DOHH2 (cell line): Measurements from ENCODE around the gene ONECUT1.

ENCODE experiments used
- H3F3A ChIP-seq: fragments of 200-600 bp; sonication (generic), shearing (Covaris generic); 2 replicates; pipeline ENCODE4 v1.6.0; 2016; ENCODE audit warnings: antibody characterized with exemption, mild to moderate bottlenecking; ENCODE audit not compliant: control insufficient read depth, insufficient read depth
- H3K27ac ChIP-seq: fragments of 200-600 bp; sonication (generic); 2 replicates; pipeline ENCODE4 v1.5.1; 2014; ENCODE audit warnings: low read depth, mild to moderate bottlenecking, low read length, moderate library complexity
- H3K27me3 ChIP-seq: fragments of 200-600 bp; sonication (generic); 2 replicates; pipeline ENCODE4 v1.6.1; 2014; ENCODE audit warnings: mild to moderate bottlenecking, low read length, mixed read lengths; ENCODE audit not compliant: control insufficient read depth
- H3K36me3 ChIP-seq: fragments of 200-600 bp; sonication (generic); 2 replicates; pipeline ENCODE4 v1.6.1; 2014; ENCODE audit warnings: mild to moderate bottlenecking, low read length, moderate library complexity, mixed read lengths; ENCODE audit not compliant: control insufficient read depth
- H3K4me1 ChIP-seq: fragments of 200-600 bp; sonication (generic); 2 replicates; pipeline ENCODE4 v1.6.1; 2014; ENCODE audit warnings: mild to moderate bottlenecking, low read length, mixed read lengths; ENCODE audit not compliant: control insufficient read depth
- H3K4me2 ChIP-seq: fragments of 200-600 bp; sonication (generic); 2 replicates; pipeline ENCODE4 v1.6.0; 2014; ENCODE audit warnings: mild to moderate bottlenecking, low read length, moderate library complexity
- H3K4me3 ChIP-seq: fragments of 200-600 bp; sonication (generic); 2 replicates; pipeline ENCODE4 v1.5.1; 2014; ENCODE audit warnings: mild to moderate bottlenecking, low read length, mixed read lengths
- H3K79me2 ChIP-seq: fragments of 200-600 bp; sonication (generic); 2 replicates; pipeline ENCODE4 v1.6.1; 2014; ENCODE audit warnings: mild to moderate bottlenecking, low read length, mixed read lengths; ENCODE audit not compliant: control insufficient read depth
- H3K9me2 ChIP-seq: fragments of 200-600 bp; sonication (generic); replicated peaks from 2 replicates; pipeline ENCODE4 v1.6.1; 2014; ENCODE audit warnings: mild to moderate bottlenecking, low read length, mixed read lengths; ENCODE audit not compliant: control insufficient read depth
- H3K9me3 ChIP-seq: fragments of 200-600 bp; sonication (generic); 2 replicates; pipeline ENCODE4 v1.6.1; 2014; ENCODE audit warnings: antibody characterized with exemption, low read length, mixed read lengths; ENCODE audit not compliant: control insufficient read depth, insufficient read depth
- H4K20me1 ChIP-seq: fragments of 200-600 bp; sonication (generic); 2 replicates; pipeline ENCODE4 v1.6.0; 2014; ENCODE audit warnings: low read depth, mild to moderate bottlenecking, antibody characterized with exemption, low read length, moderate library complexity; ENCODE audit not compliant: control insufficient read depth, insufficient read depth
- CTCF ChIP-seq: fragments of 200-600 bp; sonication (generic); IDR thresholded peaks from one replicate; pipeline ENCODE4 v1.5.1; 2014; ENCODE audit warnings: antibody characterized with exemption, mild to moderate bottlenecking, low read depth, low read length; ENCODE audit not compliant: poor library complexity, severe bottlenecking
- EZH2phosphoT487 ChIP-seq: fragments of 200-600 bp; sonication (generic); IDR thresholded peaks from 2 replicates; pipeline ENCODE4 v1.6.1; 2017; ENCODE audit warnings: borderline replicate concordance, mild to moderate bottlenecking, antibody characterized with exemption, low read length, moderate library complexity, mixed read lengths

The ONECUT1 gene

GRCh38 chr15:52803467-52804306 lies 13.6 kb upstream of the ONECUT1 start:
- no peaks in the 10 kb centered on the region for H3K9me2 ChIP-seq
- H3K9me3 ChIP-seq: no peaks in the 10 kb centered on the region
- H3K36me3 ChIP-seq: no peaks in the 10 kb centered on the region
- no peak overlapping the region for H3K4me3 ChIP-seq
- peaks cover 10% of the 10 kb centered on the region for H3K4me1 ChIP-seq
- H3K4me2 ChIP-seq: peak overlapping the region; percentile 50; the same call in 1 of the 2 replicates
- H3K79me2 ChIP-seq: no peaks in the 10 kb centered on the region
- no peaks in the 10 kb centered on the region for H3F3A ChIP-seq
- TF ChIP-seq CTCF (no peak), EZH2phosphoT487 (peak; percentile 70; the same call in 1 of the 2 replicates)
- H3K27me3 ChIP-seq: peaks cover 92% of the 10 kb centered on the region
- H4K20me1 ChIP-seq: no peaks in the 10 kb centered on the region
- no peak overlapping the region for H3K27ac ChIP-seq

GRCh38 chr15:52803108-52803466 lies 13.0 kb upstream of the ONECUT1 start:
- Histone ChIP-seq H3K4me2 (no peak overlapping the region), H3K4me1 (peaks cover 10% of the 10 kb centered on the region)
- TF ChIP-seq EZH2phosphoT487: no peak

DNA sequence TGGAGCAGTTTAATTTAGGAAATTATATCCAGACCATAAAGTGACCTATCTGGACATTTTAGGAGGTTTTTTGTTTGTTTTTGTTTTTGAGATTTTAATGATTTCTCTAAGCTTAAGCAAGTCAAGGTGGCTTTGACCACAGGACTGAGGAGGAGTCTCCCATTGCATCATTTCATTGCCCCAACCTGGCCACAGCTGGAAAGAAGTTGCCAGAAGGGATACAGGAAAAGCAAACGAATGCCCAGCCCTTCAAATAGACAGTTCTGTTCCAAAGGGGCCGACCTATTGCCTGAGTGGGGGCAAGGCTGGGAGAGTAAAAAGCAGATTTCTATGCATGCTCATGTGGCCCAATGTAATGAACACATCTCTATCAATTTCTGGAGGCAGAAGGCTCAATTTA lies 12.0 kb upstream of the ONECUT1 start:
- H4K20me1 ChIP-seq: no peaks in the 10 kb centered on the region
- no peaks in the 10 kb centered on the region for H3K79me2 ChIP-seq
- H3K27ac ChIP-seq: no peak overlapping the region
- no peak overlapping the region for H3K4me2 ChIP-seq
- H3K27me3 ChIP-seq: peaks cover 96% of the 10 kb centered on the region
- H3F3A ChIP-seq: no peaks in the 10 kb centered on the region
- H3K9me2 ChIP-seq: no peaks in the 10 kb centered on the region
- H3K36me3 ChIP-seq: no peaks in the 10 kb centered on the region
- H3K4me1 ChIP-seq: peaks cover 10% of the 10 kb centered on the region
- no peak overlapping the region for H3K4me3 ChIP-seq
- H3K9me3 ChIP-seq: no peaks in the 10 kb centered on the region
- TF ChIP-seq CTCF (no peak), EZH2phosphoT487 (no peak)

More at GRCh38 chr15:52803108-52803466, 13.0 kb upstream of the ONECUT1 start:
- Histone ChIP-seq H3K9me2 (no peaks in the 10 kb centered on the region), H3K27ac (no peak overlapping the region), H3F3A (no peaks in the 10 kb centered on the region), H4K20me1 (no peaks in the 10 kb centered on the region), H3K9me3 (no peaks in the 10 kb centered on the region), H3K4me3 (no peak overlapping the region), H3K27me3 (peaks cover 93% of the 10 kb centered on the region), H3K36me3 (no peaks in the 10 kb centered on the region), H3K79me2 (no peaks in the 10 kb centered on the region)

- H3K79me2 ChIP-seq: no peaks in the 10 kb centered on the region
- no peaks in the 10 kb centered on the region for H3K9me2 ChIP-seq
- H3K4me2 ChIP-seq: no peak overlapping the region
- peaks cover 10% of the 10 kb centered on the region for H3K4me1 ChIP-seq
- H3K4me3 ChIP-seq: no peak overlapping the region
- TF ChIP-seq EZH2phosphoT487 (no peak), CTCF (no peak)
- H3F3A ChIP-seq: no peaks in the 10 kb centered on the region
- no peaks in the 10 kb centered on the region for H4K20me1 ChIP-seq
- no peak overlapping the region for H3K27ac ChIP-seq
- no peaks in the 10 kb centered on the region for H3K9me3 ChIP-seq
- H3K27me3 ChIP-seq: peaks cover 96% of the 10 kb centered on the region
- no peaks in the 10 kb centered on the region for H3K36me3 ChIP-seq
These were observed 11.6 kb upstream of the ONECUT1 start for GRCh38 chr15:52801748-52802085.
